T-helper 17 cell (primary cell): ENCODE data around the gene CAB39. TPM values are rescaled to one million over a fixed set of nuclear protein-coding genes. Genes with fewer than 3 reads are reported as not detected.

Experiments used
- ATAC-seq: fragments of 150-1000 bp; cut with Tn5 transposase; 2 replicates; pipeline ENCODE4 v1.10.0; 2021; ENCODE audit warnings: mild to moderate bottlenecking, moderate library complexity
- DNase-seq, 3 donors: peaks; one replicate each; pipeline versions ENCODE4 v3.0.0 to v3.0.0-alpha.2; 2020 to 2021
- H3K9me3 ChIP-seq: one replicate; pipeline ENCODE4 v1.7.0; 2013; ENCODE audit warnings: low read length, mild to moderate bottlenecking; ENCODE audit not compliant: control insufficient read depth, poor library complexity, severe bottlenecking
- H3K27ac Mint-ChIP-seq: one replicate; pipeline ENCODE4 v1.8.0; 2022; ENCODE audit warnings: mild to moderate bottlenecking, moderate library complexity, mixed read lengths
- H3K27me3 Mint-ChIP-seq: one replicate; pipeline ENCODE4 v1.8.0; 2022; ENCODE audit warnings: mixed read lengths
- H3K36me3 Mint-ChIP-seq: one replicate; pipeline ENCODE4 v1.8.0; 2022; ENCODE audit warnings: low read depth, mixed read lengths
- H3K4me1 Mint-ChIP-seq: one replicate; pipeline ENCODE4 v1.8.0; 2022; ENCODE audit warnings: mild to moderate bottlenecking, mixed read lengths
- H3K4me3 Mint-ChIP-seq: one replicate; pipeline ENCODE4 v1.8.0; 2022; ENCODE audit warnings: mild to moderate bottlenecking, moderate library complexity, mixed read lengths
- total RNA-seq, 4 donors: library from RNA in 2 of 4; stranded (reverse) in 2 of 4; gene quantifications; one replicate each; pipeline ENCODE4 v1.2.3 and lab custom pipeline; 2022 to 2026

CAB39 gene
- total RNA-seq, 2 donors from 2014 or later: 82.3 to 89.8 TPM

GRCh38 chr2:230814616-230815015, 102.0 kb downstream of the CAB39 start:
- no peaks in the 10 kb centered on the region for H3K9me3 ChIP-seq
- H3K36me3 Mint-ChIP-seq: peaks cover 8% of the 10 kb centered on the region
- DNase-seq (no peak), ATAC-seq (no peak)
- H3K4me1 Mint-ChIP-seq: peaks cover 16% of the 10 kb centered on the region
- H3K4me3 Mint-ChIP-seq: no peak overlapping the region
- no peak overlapping the region for H3K27ac Mint-ChIP-seq
- H3K27me3 Mint-ChIP-seq: no peaks in the 10 kb centered on the region

GRCh38 chr2:230815088-230815487, 102.4 kb downstream of the CAB39 start:
- no peaks in the 10 kb centered on the region for H3K9me3 ChIP-seq
- no peaks in the 10 kb centered on the region for H3K27me3 Mint-ChIP-seq
- no peak for ATAC-seq
- H3K27ac Mint-ChIP-seq: peak overlapping the region; percentile 24
- H3K4me1 Mint-ChIP-seq: peaks cover 16% of the 10 kb centered on the region
- peaks cover 8% of the 10 kb centered on the region for H3K36me3 Mint-ChIP-seq
- DNase-seq: no peak
- H3K4me3 Mint-ChIP-seq: no peak overlapping the region

- no peak for ATAC-seq
- H3K36me3 Mint-ChIP-seq: peaks cover 8% of the 10 kb centered on the region
- no peak for DNase-seq
- no peak overlapping the region for H3K4me3 Mint-ChIP-seq
- peaks cover 16% of the 10 kb centered on the region for H3K4me1 Mint-ChIP-seq
- no peaks in the 10 kb centered on the region for H3K9me3 ChIP-seq
- no peaks in the 10 kb centered on the region for H3K27me3 Mint-ChIP-seq
- peak overlapping the region; percentile 29 for H3K27ac Mint-ChIP-seq
These were observed 104.1 kb downstream of the CAB39 start for GRCh38 chr2:230816735-230817134.

- H3K9me3 ChIP-seq: no peaks in the 10 kb centered on the region
- Mint-ChIP-seq H3K4me1 (peaks cover 11% of the 10 kb centered on the region), H3K36me3 (peaks cover 3% of the 10 kb centered on the region), H3K27me3 (no peaks in the 10 kb centered on the region), H3K4me3 (no peak overlapping the region), H3K27ac (no peak overlapping the region)
- no peak for DNase-seq
- ATAC-seq: no peak
These were observed 106.8 kb downstream of the CAB39 start for GRCh38 chr2:230819433-230819832.

- H3K27ac Mint-ChIP-seq: peak overlapping the region; percentile 57
- H3K27me3 Mint-ChIP-seq: peaks cover 13% of the 10 kb centered on the region
- no peak for ATAC-seq
These were observed 108.8 kb downstream of the CAB39 start for GRCh38 chr2:230821261-230821990.

GRCh38 chr2:230821991-230822520, 109.4 kb downstream of the CAB39 start:
- Mint-ChIP-seq H3K4me3 (no peak overlapping the region), H3K4me1 (peaks cover 10% of the 10 kb centered on the region), H3K27ac (peak overlapping the region; percentile 57), H3K36me3 (peaks cover 7% of the 10 kb centered on the region), H3K27me3 (peaks cover 20% of the 10 kb centered on the region)
- ATAC-seq (no peak), DNase-seq (no peak)
- H3K9me3 ChIP-seq: no peaks in the 10 kb centered on the region

More at GRCh38 chr2:230821261-230821990, 108.8 kb downstream of the CAB39 start:
- peaks cover 3% of the 10 kb centered on the region for H3K36me3 Mint-ChIP-seq
- no peak for DNase-seq
- no peak overlapping the region for H3K4me3 Mint-ChIP-seq
- H3K4me1 Mint-ChIP-seq: peaks cover 13% of the 10 kb centered on the region
- H3K9me3 ChIP-seq: no peaks in the 10 kb centered on the region

GRCh38 chr2:230823264-230823964, 110.8 kb downstream of the CAB39 start:
- no peak overlapping the region for H3K4me3 Mint-ChIP-seq
- DNase-seq (no peak), ATAC-seq (no peak)
- H3K9me3 ChIP-seq: no peaks in the 10 kb centered on the region
- H3K27me3 Mint-ChIP-seq: peaks cover 28% of the 10 kb centered on the region
- H3K36me3 Mint-ChIP-seq: peaks cover 8% of the 10 kb centered on the region
- H3K4me1 Mint-ChIP-seq: peaks cover 12% of the 10 kb centered on the region
- H3K27ac Mint-ChIP-seq: peak overlapping the region; percentile 65

- Mint-ChIP-seq H3K27me3 (peaks cover 34% of the 10 kb centered on the region), H3K36me3 (peaks cover 6% of the 10 kb centered on the region), H3K27ac (peak overlapping the region; percentile 65), H3K4me1 (peaks cover 8% of the 10 kb centered on the region), H3K4me3 (no peak overlapping the region)
- peak; percentile 76 for ATAC-seq
- DNase-seq: peak in 2 of 3 donors; percentile 23 to 29
- H3K9me3 ChIP-seq: no peaks in the 10 kb centered on the region
These were observed 111.8 kb downstream of the CAB39 start for GRCh38 chr2:230824406-230824978.

- H3K4me3 Mint-ChIP-seq: no peak overlapping the region
- DNase-seq (no peak), ATAC-seq (no peak)
- H3K27ac Mint-ChIP-seq: no peak overlapping the region
- H3K36me3 Mint-ChIP-seq: peaks cover 6% of the 10 kb centered on the region
- H3K4me1 Mint-ChIP-seq: peaks cover 9% of the 10 kb centered on the region
- H3K27me3 Mint-ChIP-seq: peaks cover 38% of the 10 kb centered on the region
- H3K9me3 ChIP-seq: no peaks in the 10 kb centered on the region
These were observed 112.7 kb downstream of the CAB39 start for GRCh38 chr2:230825354-230825753.

- no peak overlapping the region for H3K27ac Mint-ChIP-seq
These were observed 115.2 kb downstream of the CAB39 start for GRCh38 chr2:230827774-230828271.

GRCh38 chr2:230828272-230828961, 115.8 kb downstream of the CAB39 start:
- ATAC-seq: peak; percentile 70
- no peaks in the 10 kb centered on the region for H3K9me3 ChIP-seq
- Mint-ChIP-seq H3K27me3 (peaks cover 49% of the 10 kb centered on the region), H3K4me1 (peaks cover 13% of the 10 kb centered on the region), H3K27ac (no peak overlapping the region), H3K4me3 (peak overlapping the region; percentile 71), H3K36me3 (peaks cover 6% of the 10 kb centered on the region)
- no peak for DNase-seq

More at GRCh38 chr2:230827774-230828271, 115.2 kb downstream of the CAB39 start:
- H3K9me3 ChIP-seq: no peaks in the 10 kb centered on the region
- ATAC-seq: peak; percentile 8
- DNase-seq: no peak
- Mint-ChIP-seq H3K4me1 (peaks cover 13% of the 10 kb centered on the region), H3K4me3 (no peak overlapping the region), H3K36me3 (peaks cover 6% of the 10 kb centered on the region), H3K27me3 (peaks cover 49% of the 10 kb centered on the region)

- peaks cover 6% of the 10 kb centered on the region for H3K36me3 Mint-ChIP-seq
- H3K4me1 Mint-ChIP-seq: peaks cover 12% of the 10 kb centered on the region
- no peak for ATAC-seq
- no peak for DNase-seq
- H3K27ac Mint-ChIP-seq: no peak overlapping the region
- peaks cover 49% of the 10 kb centered on the region for H3K27me3 Mint-ChIP-seq
- no peaks in the 10 kb centered on the region for H3K9me3 ChIP-seq
- H3K4me3 Mint-ChIP-seq: no peak overlapping the region
These were observed 116.7 kb downstream of the CAB39 start for GRCh38 chr2:230829293-230829692.
